GM23248 (cell line): ENCODE data around the gene ATE1.

Experiments used
- EZH2 ChIP-seq: fragments of 200-600 bp; sonication (generic); IDR thresholded peaks from 2 replicates; pipeline ENCODE4 v1.6.1; 2018; ENCODE audit warnings: antibody characterized with exemption, mild to moderate bottlenecking; ENCODE audit not compliant: insufficient read depth, poor library complexity, severe bottlenecking
- EZH2phosphoT487 ChIP-seq: fragments of 200-600 bp; sonication (generic); IDR thresholded peaks from 2 replicates; pipeline ENCODE4 v1.6.1; 2018; ENCODE audit warnings: antibody characterized with exemption, moderate library complexity, mild to moderate bottlenecking, low read depth; ENCODE audit not compliant: insufficient read depth

DNA sequence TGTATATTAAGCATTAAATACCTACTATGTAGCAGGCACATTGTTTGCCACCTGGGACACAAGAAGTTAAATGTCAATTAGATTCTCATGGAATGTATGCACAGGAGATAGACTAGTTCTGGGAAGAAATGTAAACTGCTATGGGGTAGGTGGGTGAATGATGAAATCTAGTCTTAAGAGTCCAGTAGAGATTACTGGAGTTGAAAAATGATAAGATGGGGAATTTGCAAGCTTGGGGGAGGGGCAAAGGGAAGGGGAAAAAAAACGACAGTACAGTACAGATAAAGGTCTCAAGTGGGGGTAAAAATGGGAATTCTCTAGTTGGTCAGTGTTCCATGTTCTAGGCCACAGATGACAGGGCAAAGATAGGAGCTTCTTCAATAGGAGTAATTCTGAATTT is 94.4 kb downstream of the ATE1 start:
- TF ChIP-seq EZH2 (no peak), EZH2phosphoT487 (no peak)
